NCI-H345 treated with DMSO at 0.1 percent for 48 hours (cell line): ENCODE results near the gene IL27RA.
"Not testable (repeated sequence)": the region's sequence is repeated elsewhere in the genome, so short reads cannot be mapped to it uniquely, and the experiment has no call there.

ENCODE experiments used
- DNase-seq: peaks from one replicate; lab custom pipeline; 2025; ENCODE audit not compliant: unreplicated experiment; lab: John Stamatoyannopoulos, UW

Gene IL27RA

GRCh38 chr19:14027856-14028450 lies 3.6 kb upstream of the IL27RA start, which contains the start of gene RLN3:
Gene RLN3, plus strand, starts transcription at chr19:14028148. Its CDS starts 57 bp downstream, at chr19:14028205.
- no peak for DNase-seq

- no peak for DNase-seq
These were observed 2.7 kb upstream of the IL27RA start for GRCh38 chr19:14028901-14029300.

GRCh38 chr19:14030997-14031718 lies 404 bp upstream of the IL27RA start:
- no peak for DNase-seq

- DNase-seq, result no peak
These were observed 2.4 kb downstream of the IL27RA start for GRCh38 chr19:14033946-14034345.

- not testable (repeated sequence) for DNase-seq
These were observed 3.6 kb downstream of the IL27RA start for GRCh38 chr19:14035159-14035558.

- DNase-seq, result no peak
These were observed 4.1 kb downstream of the IL27RA start for GRCh38 chr19:14035706-14036105.

GRCh38 chr19:14039181-14039580 lies 7.6 kb downstream of the IL27RA start:
- no peak for DNase-seq

GRCh38 chr19:14042659-14043608 lies 11.4 kb downstream of the IL27RA start:
- DNase-seq, result not testable (repeated sequence)

GRCh38 chr19:14047866-14048265 lies 16.3 kb downstream of the IL27RA start:
- not testable (repeated sequence) for DNase-seq

GRCh38 chr19:14048443-14049153 lies 17.0 kb downstream of the IL27RA start:
- DNase-seq, result no peak

GRCh38 chr19:14050512-14050911 lies 18.9 kb downstream of the IL27RA start:
- no peak for DNase-seq

GRCh38 chr19:14050961-14051360 lies 19.4 kb downstream of the IL27RA start:
- DNase-seq, result not testable (repeated sequence)

- DNase-seq, result no peak
These were observed 20.4 kb downstream of the IL27RA start for GRCh38 chr19:14051980-14052379.

GRCh38 chr19:14052470-14052869 lies 20.9 kb downstream of the IL27RA start:
- no peak for DNase-seq

GRCh38 chr19:14053032-14053431 lies 21.5 kb downstream of the IL27RA start:
- DNase-seq, result no peak

GRCh38 chr19:14053500-14053899 lies 21.9 kb downstream of the IL27RA start:
- DNase-seq, result no peak

- DNase-seq, result no peak
These were observed 22.5 kb downstream of the IL27RA start for GRCh38 chr19:14054099-14054498.

GRCh38 chr19:14054721-14055120 lies 23.2 kb downstream of the IL27RA start:
- DNase-seq, result no peak

GRCh38 chr19:14055396-14055795 lies 23.8 kb downstream of the IL27RA start:
- no peak for DNase-seq

GRCh38 chr19:14056069-14056666 lies 24.6 kb downstream of the IL27RA start:
- no peak for DNase-seq
